IPS-15b (cell line): ENCODE results near the gene ABHD8.

ENCODE experiments used
- H3K27me3 ChIP-seq: one replicate; pipeline ENCODE4 v1.6.1; 2013; ENCODE audit warnings: low read length; ENCODE audit not compliant: control insufficient read depth, insufficient read depth
- H3K36me3 ChIP-seq: one replicate; pipeline ENCODE4 v1.6.1; 2013; ENCODE audit warnings: low read length; ENCODE audit not compliant: control insufficient read depth, insufficient read depth
- H3K4me1 ChIP-seq: one replicate; pipeline ENCODE4 v1.6.1; 2013; ENCODE audit warnings: mild to moderate bottlenecking, low read length; ENCODE audit not compliant: control insufficient read depth, insufficient read depth
- H3K4me3 ChIP-seq: one replicate; pipeline ENCODE4 v1.5.1; 2013; ENCODE audit warnings: low read depth, low read length
- H3K9ac ChIP-seq: one replicate; pipeline ENCODE4 v1.6.1; 2013; ENCODE audit warnings: low read depth, mild to moderate bottlenecking, low read length
- H3K9me3 ChIP-seq: one replicate; pipeline ENCODE4 v1.6.1; 2013; ENCODE audit warnings: mild to moderate bottlenecking, low read length; ENCODE audit not compliant: control insufficient read depth, insufficient read depth

ABHD8 gene

DNA sequence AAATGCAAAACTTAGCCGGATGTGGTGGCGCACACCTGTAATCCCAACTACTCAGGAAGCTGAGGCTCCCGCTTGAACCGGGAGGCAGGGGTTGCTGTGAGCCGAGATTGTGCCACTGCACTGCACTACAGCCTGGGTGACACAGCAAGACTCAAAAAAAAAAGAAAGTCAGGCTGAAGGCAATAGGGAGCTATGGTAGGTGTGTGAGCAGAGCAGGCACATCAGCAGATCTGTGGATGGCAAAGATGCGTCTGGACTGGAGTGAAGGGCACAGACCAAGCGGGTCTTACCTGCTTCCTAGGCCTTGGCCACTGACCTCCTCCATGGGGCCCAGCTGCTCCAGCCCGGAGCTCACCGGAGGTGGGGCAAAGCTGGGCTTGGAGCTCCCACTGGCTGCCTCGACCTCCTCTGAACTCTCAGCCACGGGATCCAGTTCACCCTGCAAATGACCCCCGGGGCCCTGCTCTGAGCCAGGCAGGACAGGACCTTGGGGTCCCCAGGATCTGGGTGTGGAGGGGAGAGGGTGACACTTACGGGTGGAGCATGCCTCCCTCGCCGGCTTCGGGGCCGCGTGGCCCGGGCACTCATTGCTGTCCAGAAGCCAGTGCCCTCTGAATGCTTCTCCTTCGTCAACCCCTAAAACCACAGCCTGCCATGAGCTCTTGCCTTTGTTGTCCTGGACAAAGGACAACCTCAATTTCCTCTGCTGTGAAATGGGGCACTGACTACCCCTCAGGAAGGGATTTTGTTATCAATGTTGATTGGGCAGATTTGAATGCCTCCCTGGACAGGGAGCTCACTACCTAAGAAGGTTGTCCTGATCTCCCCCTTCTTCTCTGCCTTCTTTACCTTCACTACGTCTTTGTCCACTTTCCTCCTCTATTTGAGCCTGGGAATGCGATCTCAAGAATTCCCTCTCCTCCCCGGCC, 39.2 kb downstream of the ABHD8 start:
- H3K27me3 ChIP-seq = no peaks in the 10 kb centered on the region
- no peak overlapping the region for H3K4me3 ChIP-seq
- H3K36me3 ChIP-seq = peaks cover 2% of the 10 kb centered on the region
- peak overlapping the region; percentile 49 for H3K9ac ChIP-seq
- no peaks in the 10 kb centered on the region for H3K9me3 ChIP-seq
- peaks cover 9% of the 10 kb centered on the region for H3K4me1 ChIP-seq

- Histone ChIP-seq H3K4me1 (peaks cover 9% of the 10 kb centered on the region), H3K9me3 (no peaks in the 10 kb centered on the region), H3K9ac (no peak overlapping the region), H3K27me3 (no peaks in the 10 kb centered on the region), H3K4me3 (no peak overlapping the region), H3K36me3 (peaks cover 2% of the 10 kb centered on the region)
Measured at GRCh38 chr19:17262557-17262956, 40.7 kb downstream of the ABHD8 start.

- H3K27me3 ChIP-seq = no peaks in the 10 kb centered on the region
- no peak overlapping the region for H3K4me3 ChIP-seq
- H3K9ac ChIP-seq = no peak overlapping the region
- H3K9me3 ChIP-seq = no peaks in the 10 kb centered on the region
- H3K36me3 ChIP-seq = peaks cover 2% of the 10 kb centered on the region
- H3K4me1 ChIP-seq = peaks cover 9% of the 10 kb centered on the region
Measured at GRCh38 chr19:17260842-17261325, 42.3 kb downstream of the ABHD8 start.

DNA sequence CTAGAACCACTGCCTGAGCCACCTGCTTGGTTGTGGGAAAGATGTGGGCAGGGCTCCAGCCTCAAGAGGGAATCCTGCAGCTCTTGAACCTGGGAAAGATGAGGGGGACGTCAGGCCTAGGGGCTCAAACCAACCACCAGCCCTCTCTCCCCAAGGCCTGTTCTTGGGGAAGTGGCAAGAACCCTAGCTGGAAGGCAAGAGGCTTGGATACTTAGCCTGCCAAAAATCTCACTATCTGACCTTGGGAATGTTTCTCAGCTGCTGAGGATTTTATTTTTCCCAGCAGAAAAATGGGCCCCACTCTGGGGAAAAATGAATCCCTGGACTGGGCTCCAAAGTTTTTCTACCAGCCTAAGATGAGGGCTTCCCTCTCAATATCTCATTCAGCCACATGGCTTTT, 43.3 kb downstream of the ABHD8 start:
- Histone ChIP-seq H3K27me3 (no peaks in the 10 kb centered on the region), H3K9me3 (no peaks in the 10 kb centered on the region)

DNA sequence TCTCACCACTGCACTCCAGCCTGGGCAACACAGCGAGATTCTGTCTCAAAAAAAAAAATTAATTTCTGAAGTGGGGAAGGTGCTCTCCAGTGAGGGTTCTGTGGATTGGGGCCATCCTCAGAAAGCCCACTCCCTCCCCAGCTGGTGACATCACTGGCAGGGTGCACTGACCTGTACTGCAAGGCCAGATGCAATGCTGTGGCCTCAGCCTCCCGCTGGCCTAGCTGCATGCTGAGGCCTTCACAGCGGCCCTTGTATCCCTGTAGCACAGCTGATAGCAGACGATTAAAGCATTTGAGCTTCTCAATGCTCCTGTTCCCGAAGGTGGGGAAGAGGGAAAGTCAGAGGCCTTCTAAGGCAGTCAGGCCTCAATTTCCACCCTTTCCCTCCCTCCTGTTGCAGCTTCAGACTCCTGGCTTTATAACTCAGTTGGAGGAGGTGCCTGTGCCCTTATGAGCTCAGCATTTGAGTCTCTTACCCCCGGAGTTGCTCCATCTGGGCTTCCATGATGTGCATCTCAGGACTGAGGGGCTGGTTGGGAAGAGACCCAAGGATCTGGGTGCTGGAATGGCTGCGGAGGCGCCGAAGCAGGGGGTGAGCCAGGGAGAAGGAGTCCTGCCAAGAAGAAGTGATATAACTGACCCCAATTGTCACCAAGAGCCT, 44.0 kb downstream of the ABHD8 start:
- no peak overlapping the region for H3K4me3 ChIP-seq
- H3K9me3 ChIP-seq = no peaks in the 10 kb centered on the region
- H3K4me1 ChIP-seq = peaks cover under 1% of the 10 kb centered on the region
- H3K9ac ChIP-seq = no peak overlapping the region
- no peaks in the 10 kb centered on the region for H3K27me3 ChIP-seq
- H3K36me3 ChIP-seq = peaks cover 2% of the 10 kb centered on the region

More for the DNA sequence above, 43.3 kb downstream of the ABHD8 start:
- Histone ChIP-seq H3K4me1 (peaks cover 6% of the 10 kb centered on the region), H3K9ac (no peak overlapping the region), H3K4me3 (no peak overlapping the region), H3K36me3 (peaks cover 2% of the 10 kb centered on the region)

GRCh38 chr19:17256130-17256529, 47.1 kb downstream of the ABHD8 start:
- Histone ChIP-seq H3K4me3 (no peak overlapping the region), H3K27me3 (no peaks in the 10 kb centered on the region), H3K36me3 (peaks cover 7% of the 10 kb centered on the region), H3K4me1 (no peaks in the 10 kb centered on the region), H3K9me3 (no peaks in the 10 kb centered on the region), H3K9ac (no peak overlapping the region)

GRCh38 chr19:17255150-17255621, 48.0 kb downstream of the ABHD8 start:
- H3K27me3 ChIP-seq = no peaks in the 10 kb centered on the region
- no peak overlapping the region for H3K4me3 ChIP-seq
- H3K4me1 ChIP-seq = no peaks in the 10 kb centered on the region
- no peaks in the 10 kb centered on the region for H3K9me3 ChIP-seq
- H3K9ac ChIP-seq = no peak overlapping the region
- peaks cover 7% of the 10 kb centered on the region for H3K36me3 ChIP-seq

- H3K9me3 ChIP-seq = no peaks in the 10 kb centered on the region
Measured at GRCh38 chr19:17254636-17255035, 48.6 kb downstream of the ABHD8 start.

GRCh38 chr19:17249887-17250548, 53.2 kb downstream of the ABHD8 start:
- H3K9ac ChIP-seq = no peak overlapping the region
- H3K4me3 ChIP-seq = no peak overlapping the region
- H3K27me3 ChIP-seq = no peaks in the 10 kb centered on the region
- H3K9me3 ChIP-seq = no peaks in the 10 kb centered on the region
- peaks cover 19% of the 10 kb centered on the region for H3K4me1 ChIP-seq
- peaks cover 5% of the 10 kb centered on the region for H3K36me3 ChIP-seq

More at GRCh38 chr19:17254636-17255035, 48.6 kb downstream of the ABHD8 start:
- Histone ChIP-seq H3K36me3 (peaks cover 7% of the 10 kb centered on the region), H3K4me1 (no peaks in the 10 kb centered on the region), H3K9ac (no peak overlapping the region), H3K27me3 (no peaks in the 10 kb centered on the region), H3K4me3 (no peak overlapping the region)

- Histone ChIP-seq H3K9ac (peak overlapping the region; percentile 49), H3K27me3 (no peaks in the 10 kb centered on the region), H3K4me1 (peaks cover 19% of the 10 kb centered on the region), H3K9me3 (no peaks in the 10 kb centered on the region), H3K36me3 (peaks cover 5% of the 10 kb centered on the region), H3K4me3 (peak overlapping the region; percentile 36)
Measured at GRCh38 chr19:17248011-17248776, 55.0 kb downstream of the ABHD8 start.
